IMR-90 (cell line): ENCODE data around the gene MAPK9.

Experiments
- BHLHE40 ChIP-seq: fragments of 150-350 bp; IDR thresholded peaks from 2 replicates; pipeline ENCODE4 v1.6.1; 2016; ENCODE audit warnings: mild to moderate bottlenecking, low read depth, low read length
- FOS ChIP-seq: fragments of 150-350 bp; IDR thresholded peaks from 2 replicates; pipeline ENCODE4 v1.6.1; 2016; ENCODE audit warnings: low read depth, low read length
- MAZ ChIP-seq: IDR thresholded peaks from 2 replicates; pipeline ENCODE4 v1.6.1; 2012; ENCODE audit warnings: low read depth, mild to moderate bottlenecking, low read length, improper control_type of control experiment, moderate library complexity, borderline replicate concordance
- MXI1 ChIP-seq: IDR thresholded peaks from 2 replicates; pipeline ENCODE4 v1.6.1; 2012; ENCODE audit warnings: low read depth, mild to moderate bottlenecking, low read length, moderate library complexity, borderline replicate concordance
- NFE2L2 ChIP-seq: fragments of 150-350 bp; IDR thresholded peaks from 2 replicates; pipeline ENCODE4 v1.6.1; 2016; ENCODE audit warnings: low read depth, mild to moderate bottlenecking, low read length
- POLR2A ChIP-seq: IDR thresholded peaks from 2 replicates; pipeline ENCODE4 v1.6.1; 2012; ENCODE audit warnings: mild to moderate bottlenecking, low read depth, low read length
- RAD21 ChIP-seq: IDR thresholded peaks from 2 replicates; pipeline ENCODE4 v1.6.1; 2012; ENCODE audit warnings: low read length, improper control_type of control experiment
- RCOR1 ChIP-seq: IDR thresholded peaks from 2 replicates; pipeline ENCODE4 v1.6.1; 2012; ENCODE audit warnings: mild to moderate bottlenecking, low read length, improper control_type of control experiment; ENCODE audit not compliant: insufficient replicate concordance
- RFX5 ChIP-seq: IDR thresholded peaks from 2 replicates; pipeline ENCODE4 v1.8.0; 2012; ENCODE audit warnings: low read depth, mild to moderate bottlenecking, low read length, moderate library complexity
- SMC3 ChIP-seq: fragments of 150-350 bp; IDR thresholded peaks from 2 replicates; pipeline ENCODE4 v1.6.1; 2016; ENCODE audit warnings: low read depth, mild to moderate bottlenecking, antibody characterized with exemption, low read length, moderate library complexity
- TF ChIP-seq, protein P1 (sequence below): conservative IDR thresholded peaks from 2 replicates; pipeline ENCODE4 v1.5.1; 2012; ENCODE audit warnings: mild to moderate bottlenecking, low read depth, low read length, improper control_type of control experiment
- TF ChIP-seq, protein P2 (sequence below): fragments of 150-350 bp; IDR thresholded peaks from 2 replicates; pipeline ENCODE4 v1.6.1; 2017; ENCODE audit warnings: mild to moderate bottlenecking, antibody characterized with exemption, low read length, low read depth

DNA sequence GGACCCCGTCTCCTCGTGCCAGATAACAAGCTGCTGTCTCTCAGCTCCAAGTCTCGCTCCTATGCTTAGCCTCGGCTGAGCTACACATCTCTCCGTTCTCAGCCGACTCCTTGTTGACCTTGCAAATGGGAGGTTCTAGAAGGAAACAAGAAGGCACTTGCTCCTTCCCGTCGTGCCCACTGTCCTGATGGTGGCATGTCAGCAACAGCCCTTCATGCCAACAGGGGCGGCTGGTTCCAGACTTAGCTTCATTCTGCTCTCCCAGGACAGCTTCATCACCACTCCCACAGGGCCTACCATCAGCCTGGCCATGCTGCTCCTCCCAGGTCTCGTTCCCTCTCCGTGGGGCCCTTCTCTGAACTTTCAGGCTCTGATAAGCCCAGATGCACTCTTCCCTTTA, 69.8 kb downstream of the MAPK9 start:
- no peak for TF ChIP-seq POLR2A
- no peak for TF ChIP-seq NFE2L2
- TF ChIP-seq BHLHE40 = no peak
- TF ChIP-seq, protein P1, sequence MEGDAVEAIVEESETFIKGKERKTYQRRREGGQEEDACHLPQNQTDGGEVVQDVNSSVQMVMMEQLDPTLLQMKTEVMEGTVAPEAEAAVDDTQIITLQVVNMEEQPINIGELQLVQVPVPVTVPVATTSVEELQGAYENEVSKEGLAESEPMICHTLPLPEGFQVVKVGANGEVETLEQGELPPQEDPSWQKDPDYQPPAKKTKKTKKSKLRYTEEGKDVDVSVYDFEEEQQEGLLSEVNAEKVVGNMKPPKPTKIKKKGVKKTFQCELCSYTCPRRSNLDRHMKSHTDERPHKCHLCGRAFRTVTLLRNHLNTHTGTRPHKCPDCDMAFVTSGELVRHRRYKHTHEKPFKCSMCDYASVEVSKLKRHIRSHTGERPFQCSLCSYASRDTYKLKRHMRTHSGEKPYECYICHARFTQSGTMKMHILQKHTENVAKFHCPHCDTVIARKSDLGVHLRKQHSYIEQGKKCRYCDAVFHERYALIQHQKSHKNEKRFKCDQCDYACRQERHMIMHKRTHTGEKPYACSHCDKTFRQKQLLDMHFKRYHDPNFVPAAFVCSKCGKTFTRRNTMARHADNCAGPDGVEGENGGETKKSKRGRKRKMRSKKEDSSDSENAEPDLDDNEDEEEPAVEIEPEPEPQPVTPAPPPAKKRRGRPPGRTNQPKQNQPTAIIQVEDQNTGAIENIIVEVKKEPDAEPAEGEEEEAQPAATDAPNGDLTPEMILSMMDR = no peak
- no peak for TF ChIP-seq SMC3
- no peak for TF ChIP-seq MAZ
- no peak for TF ChIP-seq FOS
- TF ChIP-seq MXI1 = no peak
- no peak for TF ChIP-seq RCOR1
- no peak for TF ChIP-seq RFX5
- no peak for TF ChIP-seq RAD21
- TF ChIP-seq, protein P2, sequence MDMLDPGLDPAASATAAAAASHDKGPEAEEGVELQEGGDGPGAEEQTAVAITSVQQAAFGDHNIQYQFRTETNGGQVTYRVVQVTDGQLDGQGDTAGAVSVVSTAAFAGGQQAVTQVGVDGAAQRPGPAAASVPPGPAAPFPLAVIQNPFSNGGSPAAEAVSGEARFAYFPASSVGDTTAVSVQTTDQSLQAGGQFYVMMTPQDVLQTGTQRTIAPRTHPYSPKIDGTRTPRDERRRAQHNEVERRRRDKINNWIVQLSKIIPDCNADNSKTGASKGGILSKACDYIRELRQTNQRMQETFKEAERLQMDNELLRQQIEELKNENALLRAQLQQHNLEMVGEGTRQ = no peak
